ENCODE results near the gene KRT14. TPM values are rescaled to one million over a fixed set of nuclear protein-coding genes. Genes with fewer than 3 reads are reported as not detected.
"Not testable (repeated sequence)": the region's sequence is repeated elsewhere in the genome, so short reads cannot be mapped to it uniquely, and the experiment has no call there.

The KRT14 gene
- total and polyA plus RNA-seq, 2 of the 4 experiments (the other 2 are of a cell fraction): not detected

DNA sequence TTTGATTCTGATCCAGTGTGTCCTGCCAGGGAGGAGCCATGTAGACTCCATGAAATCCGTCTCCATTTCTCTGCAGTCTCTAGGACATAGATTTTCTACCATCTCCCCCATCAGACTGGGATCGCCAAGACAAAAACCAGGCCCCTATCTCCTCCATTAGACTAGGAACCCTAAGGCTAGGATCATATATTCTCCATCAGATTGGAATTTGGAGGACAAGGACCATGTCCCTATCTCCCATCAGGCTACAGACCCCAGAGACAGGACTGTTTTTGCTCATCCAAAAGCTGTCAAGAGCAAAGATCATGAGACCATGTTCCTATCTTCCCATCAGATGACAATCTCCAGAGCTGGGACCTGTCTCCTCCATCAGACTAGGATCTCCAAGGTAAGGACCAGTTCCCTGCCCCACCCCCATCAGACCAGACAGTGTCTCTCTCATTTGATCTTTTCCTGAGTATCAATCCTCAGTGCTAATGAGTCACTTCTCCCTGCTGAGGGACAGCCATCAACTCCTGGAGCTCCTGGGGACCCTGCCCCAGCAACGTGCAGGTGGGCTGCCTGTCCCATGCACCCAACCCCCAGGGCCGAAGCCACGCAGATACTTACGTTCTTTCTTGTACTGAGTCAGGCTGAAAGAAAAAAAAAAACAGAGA lies 33.4 kb upstream of the KRT14 start:
- CTCF ChIA-PET; H4K91ac ChIP-seq (ENCODE audit: insufficient read depth, low read depth, low read length); H2BK5ac ChIP-seq (ENCODE audit: low read depth, low read length, poor library complexity, severe bottlenecking); H3K9me3 ChIP-seq (ENCODE audit: control insufficient read depth, insufficient read depth, low read length); ATAC-seq (ENCODE audit: low read depth); H2BK20ac ChIP-seq (ENCODE audit: low read depth, low read length); H4K8ac ChIP-seq (ENCODE audit: low read depth in 2 of 2, low read length in 2 of 2); H3K56ac ChIP-seq (ENCODE audit: extremely low read depth, insufficient read depth, low read length); H2AFZ ChIP-seq (replicated peaks; ENCODE audit: low read length, poor library complexity); H4K20me1 ChIP-seq (ENCODE audit: insufficient read depth, low read length); POLR2A ChIA-PET (ENCODE audit: unreplicated experiment); H3K4me2 ChIP-seq (ENCODE audit: low read depth, low read length); H3K79me1 ChIP-seq (ENCODE audit: low read depth in 1 of 2, low read length in 2 of 2); H3K23ac ChIP-seq (ENCODE audit: low read depth, low read length); intact Hi-C loops (cut with micrococcal nuclease); H3K27ac ChIP-seq (ENCODE audit: insufficient read depth, low read length); H3K9me1 ChIP-seq (ENCODE audit: insufficient read depth, low read length); H2BK15ac ChIP-seq (ENCODE audit: low read depth, low read length); H2BK120ac ChIP-seq (ENCODE audit: low read depth, low read length); H3K9ac ChIP-seq (ENCODE audit: low read depth, low read length); H3K4ac ChIP-seq (ENCODE audit: low read depth, low read length); H4K5ac ChIP-seq (ENCODE audit: low read depth, low read length); BruUV-seq (replicated peaks); H3K14ac ChIP-seq (replicated peaks; ENCODE audit: low read depth, low read length); H3K18ac ChIP-seq (ENCODE audit: low read depth, low read length); H3K4me3 ChIP-seq (ENCODE audit: insufficient read depth, low read depth, low read length); in situ Hi-C loops (cut with MboI; ENCODE audit: low sequenced_read_pairs); H2AK5ac ChIP-seq (ENCODE audit: low read depth, low read length); H3K4me1 ChIP-seq (ENCODE audit: control insufficient read depth, insufficient read depth, low read length); dilution Hi-C loops (cut with HindIII; ENCODE audit: low sequenced_read_pairs, unreplicated experiment); DNase-seq; H3K36me3 ChIP-seq (ENCODE audit: control insufficient read depth, insufficient read depth, low read length); H2AK9ac ChIP-seq (replicated peaks; ENCODE audit: low read depth, low read length, poor library complexity): not testable (repeated sequence)
- no CpG with 5 or more reads among the region's 6 CpGs for WGBS, 2 experiments (ENCODE audit: extremely low coverage in 2 of 2, insufficient read length in 1 of 2)
- H3K27me3 ChIP-seq (ENCODE audit: control insufficient read depth, insufficient read depth, low read length): peaks cover 30% of the 10 kb centered on the region

All from IMR-90 (cell line).